GM23338 (cell line): ENCODE data around the gene CCN2.

ENCODE experiments used
- CTCF ChIP-seq, 2 experiments: fragments of 200-600 bp in 1 of 2; sonication (generic) in 1 of 2; conservative IDR thresholded peaks; 2 replicates each; pipeline versions ENCODE4 v1.5.1 to v1.6.1; 2016 to 2017; ENCODE audit warnings: antibody characterized with exemption in 2 of 2, low read depth in 2 of 2, mild to moderate bottlenecking in 2 of 2, moderate library complexity in 1 of 2
- EZH2 ChIP-seq: fragments of 200-600 bp; sonication (generic); IDR thresholded peaks from one replicate; pipeline ENCODE4 v1.8.0; 2017; ENCODE audit warnings: antibody characterized with exemption, mild to moderate bottlenecking, low read depth; ENCODE audit not compliant: unreplicated experiment
- EZH2phosphoT487 ChIP-seq: fragments of 200-600 bp; sonication (generic); IDR thresholded peaks from one replicate; pipeline ENCODE4 v1.8.1; 2018; ENCODE audit warnings: antibody characterized with exemption; ENCODE audit not compliant: unreplicated experiment
- POLR2AphosphoS5 ChIP-seq: IDR thresholded peaks from 2 replicates; pipeline ENCODE4 v1.6.1; 2016; ENCODE audit warnings: antibody characterized with exemption, low read depth
- REST ChIP-seq: IDR thresholded peaks from one replicate; pipeline ENCODE4 v1.6.1; 2018; ENCODE audit warnings: antibody characterized with exemption; ENCODE audit not compliant: unreplicated experiment

- TF ChIP-seq POLR2AphosphoS5 (no peak), EZH2phosphoT487 (no peak), CTCF (conservative IDR thresholded peaks at IDR 0.05; ENCODE audit: low read depth in 2 of 2) (no peak), EZH2 (no peak), REST (no peak)
Measured at GRCh38 chr6:131900231-131900630, 50.9 kb downstream of the CCN2 start.
